NCI-H187 (cell line): ENCODE results near the gene MRC1.

ENCODE experiments used
- DNase-seq, 2 experiments: peaks; one replicate each; lab custom pipeline; 2025; lab: John Stamatoyannopoulos, UW

The MRC1 gene

GRCh38 chr10:17847585-17848296 lies 38.6 kb downstream of the MRC1 start:
- no peak for DNase-seq

GRCh38 chr10:17848646-17849045 lies 39.5 kb downstream of the MRC1 start:
- DNase-seq: no peak

- no peak for DNase-seq
These were observed 41.4 kb downstream of the MRC1 start for GRCh38 chr10:17850501-17850900.

GRCh38 chr10:17851611-17852010 lies 42.5 kb downstream of the MRC1 start:
- no peak for DNase-seq

GRCh38 chr10:17854044-17854652 lies 45.0 kb downstream of the MRC1 start:
- no peak for DNase-seq

GRCh38 chr10:17857040-17857439 lies 47.9 kb downstream of the MRC1 start:
- DNase-seq: no peak

GRCh38 chr10:17859492-17860156 lies 50.5 kb downstream of the MRC1 start:
- no peak for DNase-seq

- DNase-seq: no peak
These were observed 52.6 kb downstream of the MRC1 start for GRCh38 chr10:17861760-17862159.

- DNase-seq: no peak
These were observed 56.2 kb downstream of the MRC1 start for GRCh38 chr10:17865351-17865750.

GRCh38 chr10:17866346-17866745 lies 57.2 kb downstream of the MRC1 start:
- no peak for DNase-seq

GRCh38 chr10:17867056-17867455 lies 57.9 kb downstream of the MRC1 start:
- DNase-seq: no peak

GRCh38 chr10:17871036-17871435 lies 61.9 kb downstream of the MRC1 start:
- DNase-seq: no peak

- DNase-seq: no peak
These were observed 63.3 kb downstream of the MRC1 start for GRCh38 chr10:17872191-17873091.

- DNase-seq: no peak
These were observed 64.8 kb downstream of the MRC1 start for GRCh38 chr10:17873946-17874345.

- no peak for DNase-seq
These were observed 68.0 kb downstream of the MRC1 start for GRCh38 chr10:17877121-17877520.

- no peak for DNase-seq
These were observed 69.7 kb downstream of the MRC1 start for GRCh38 chr10:17878896-17879295.

- no peak for DNase-seq
These were observed 71.5 kb downstream of the MRC1 start for GRCh38 chr10:17880601-17881000.

GRCh38 chr10:17882557-17882956 lies 73.4 kb downstream of the MRC1 start:
- DNase-seq: no peak

GRCh38 chr10:17883621-17884020 lies 74.5 kb downstream of the MRC1 start:
- DNase-seq: no peak

- no peak for DNase-seq
These were observed 79.0 kb downstream of the MRC1 start for GRCh38 chr10:17888189-17888588.

- DNase-seq: no peak
These were observed 82.3 kb downstream of the MRC1 start for GRCh38 chr10:17891435-17891834.

GRCh38 chr10:17904564-17904963 lies 95.4 kb downstream of the MRC1 start:
- DNase-seq: no peak
